Measurements from ENCODE around the gene MMAB. TPM values are rescaled to one million over a fixed set of nuclear protein-coding genes. Genes with fewer than 3 reads are reported as not detected.

MMAB gene
- total and polyA plus RNA-seq, 2 of the 13 experiments (the other 11 are each of a cell fraction or from before 2014, with no cell fraction given), result 26.1 to 77.3 TPM

GRCh38 chr12:109573029-109573913, at the start of gene MMAB, which contains the start of gene MVK (continued):
- TF ChIP-seq MTF2 (CRISPR knock-in tag; IDR thresholded peaks at IDR 0.05; ENCODE audit: borderline replicate concordance) (no peak), ZNF878 (CRISPR knock-in tag; IDR thresholded peaks at IDR 0.05) (peak; percentile 13; the same call in 1 of the 2 replicates), NFKBIZ (CRISPR knock-in tag; IDR thresholded peaks at IDR 0.05) (no peak), ZNF564 (CRISPR knock-in tag; IDR thresholded peaks at IDR 0.05) (peak; percentile 89; the same call in 1 of the 2 replicates), POLR2AphosphoS5 (IDR thresholded peaks at IDR 0.05; ENCODE audit: low read depth, low read length) (peak; percentile 83), TEAD2 (CRISPR knock-in tag; IDR thresholded peaks at IDR 0.05) (no peak), ZNF569 (CRISPR knock-in tag; IDR thresholded peaks at IDR 0.05; ENCODE audit: borderline replicate concordance) (no peak), MIXL1 (CRISPR knock-in tag; IDR thresholded peaks at IDR 0.05) (peak; percentile 13), ZNF670 (CRISPR knock-in tag; IDR thresholded peaks at IDR 0.05; ENCODE audit: borderline replicate concordance) (0 out of 2 replicates have a peak, but pooled peaks have one; percentile 78), HOMEZ (CRISPR knock-in tag; IDR thresholded peaks at IDR 0.05; ENCODE audit: low read depth) (peak; percentile 37; the same call in 1 of the 2 replicates), SMYD3 (CRISPR knock-in tag; IDR thresholded peaks at IDR 0.05) (peak; percentile 76; the same call in 1 of the 2 replicates), NFIB (CRISPR knock-in tag; IDR thresholded peaks at IDR 0.05; ENCODE audit: borderline replicate concordance) (no peak), FOSL2 (CRISPR knock-in tag; IDR thresholded peaks at IDR 0.05) (peak; percentile 57), SMC3 (IDR thresholded peaks at IDR 0.05; ENCODE audit: low read length) (no peak), ZNF543 (CRISPR knock-in tag; IDR thresholded peaks at IDR 0.05) (peak; percentile 63; the same call in 1 of the 2 replicates), SMAD9 (CRISPR knock-in tag; IDR thresholded peaks at IDR 0.05) (0 out of 2 replicates have a peak, but pooled peaks have one; percentile 67), ZSCAN9 (CRISPR knock-in tag; IDR thresholded peaks at IDR 0.05; ENCODE audit: borderline replicate concordance) (peak; percentile 57; the same call in 1 of the 2 replicates)
- TF ChIP-seq, protein P1, sequence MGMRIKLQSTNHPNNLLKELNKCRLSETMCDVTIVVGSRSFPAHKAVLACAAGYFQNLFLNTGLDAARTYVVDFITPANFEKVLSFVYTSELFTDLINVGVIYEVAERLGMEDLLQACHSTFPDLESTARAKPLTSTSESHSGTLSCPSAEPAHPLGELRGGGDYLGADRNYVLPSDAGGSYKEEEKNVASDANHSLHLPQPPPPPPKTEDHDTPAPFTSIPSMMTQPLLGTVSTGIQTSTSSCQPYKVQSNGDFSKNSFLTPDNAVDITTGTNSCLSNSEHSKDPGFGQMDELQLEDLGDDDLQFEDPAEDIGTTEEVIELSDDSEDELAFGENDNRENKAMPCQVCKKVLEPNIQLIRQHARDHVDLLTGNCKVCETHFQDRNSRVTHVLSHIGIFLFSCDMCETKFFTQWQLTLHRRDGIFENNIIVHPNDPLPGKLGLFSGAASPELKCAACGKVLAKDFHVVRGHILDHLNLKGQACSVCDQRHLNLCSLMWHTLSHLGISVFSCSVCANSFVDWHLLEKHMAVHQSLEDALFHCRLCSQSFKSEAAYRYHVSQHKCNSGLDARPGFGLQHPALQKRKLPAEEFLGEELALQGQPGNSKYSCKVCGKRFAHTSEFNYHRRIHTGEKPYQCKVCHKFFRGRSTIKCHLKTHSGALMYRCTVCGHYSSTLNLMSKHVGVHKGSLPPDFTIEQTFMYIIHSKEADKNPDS (CRISPR knock-in tag; IDR thresholded peaks at IDR 0.05), result no peak
- TF ChIP-seq, protein P2, sequence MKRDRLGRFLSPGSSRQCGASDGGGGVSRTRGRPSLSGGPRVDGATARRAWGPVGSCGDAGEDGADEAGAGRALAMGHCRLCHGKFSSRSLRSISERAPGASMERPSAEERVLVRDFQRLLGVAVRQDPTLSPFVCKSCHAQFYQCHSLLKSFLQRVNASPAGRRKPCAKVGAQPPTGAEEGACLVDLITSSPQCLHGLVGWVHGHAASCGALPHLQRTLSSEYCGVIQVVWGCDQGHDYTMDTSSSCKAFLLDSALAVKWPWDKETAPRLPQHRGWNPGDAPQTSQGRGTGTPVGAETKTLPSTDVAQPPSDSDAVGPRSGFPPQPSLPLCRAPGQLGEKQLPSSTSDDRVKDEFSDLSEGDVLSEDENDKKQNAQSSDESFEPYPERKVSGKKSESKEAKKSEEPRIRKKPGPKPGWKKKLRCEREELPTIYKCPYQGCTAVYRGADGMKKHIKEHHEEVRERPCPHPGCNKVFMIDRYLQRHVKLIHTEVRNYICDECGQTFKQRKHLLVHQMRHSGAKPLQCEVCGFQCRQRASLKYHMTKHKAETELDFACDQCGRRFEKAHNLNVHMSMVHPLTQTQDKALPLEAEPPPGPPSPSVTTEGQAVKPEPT (CRISPR knock-in tag; IDR thresholded peaks at IDR 0.05; ENCODE audit: low read depth), result no peak
- TF ChIP-seq, protein P3, sequence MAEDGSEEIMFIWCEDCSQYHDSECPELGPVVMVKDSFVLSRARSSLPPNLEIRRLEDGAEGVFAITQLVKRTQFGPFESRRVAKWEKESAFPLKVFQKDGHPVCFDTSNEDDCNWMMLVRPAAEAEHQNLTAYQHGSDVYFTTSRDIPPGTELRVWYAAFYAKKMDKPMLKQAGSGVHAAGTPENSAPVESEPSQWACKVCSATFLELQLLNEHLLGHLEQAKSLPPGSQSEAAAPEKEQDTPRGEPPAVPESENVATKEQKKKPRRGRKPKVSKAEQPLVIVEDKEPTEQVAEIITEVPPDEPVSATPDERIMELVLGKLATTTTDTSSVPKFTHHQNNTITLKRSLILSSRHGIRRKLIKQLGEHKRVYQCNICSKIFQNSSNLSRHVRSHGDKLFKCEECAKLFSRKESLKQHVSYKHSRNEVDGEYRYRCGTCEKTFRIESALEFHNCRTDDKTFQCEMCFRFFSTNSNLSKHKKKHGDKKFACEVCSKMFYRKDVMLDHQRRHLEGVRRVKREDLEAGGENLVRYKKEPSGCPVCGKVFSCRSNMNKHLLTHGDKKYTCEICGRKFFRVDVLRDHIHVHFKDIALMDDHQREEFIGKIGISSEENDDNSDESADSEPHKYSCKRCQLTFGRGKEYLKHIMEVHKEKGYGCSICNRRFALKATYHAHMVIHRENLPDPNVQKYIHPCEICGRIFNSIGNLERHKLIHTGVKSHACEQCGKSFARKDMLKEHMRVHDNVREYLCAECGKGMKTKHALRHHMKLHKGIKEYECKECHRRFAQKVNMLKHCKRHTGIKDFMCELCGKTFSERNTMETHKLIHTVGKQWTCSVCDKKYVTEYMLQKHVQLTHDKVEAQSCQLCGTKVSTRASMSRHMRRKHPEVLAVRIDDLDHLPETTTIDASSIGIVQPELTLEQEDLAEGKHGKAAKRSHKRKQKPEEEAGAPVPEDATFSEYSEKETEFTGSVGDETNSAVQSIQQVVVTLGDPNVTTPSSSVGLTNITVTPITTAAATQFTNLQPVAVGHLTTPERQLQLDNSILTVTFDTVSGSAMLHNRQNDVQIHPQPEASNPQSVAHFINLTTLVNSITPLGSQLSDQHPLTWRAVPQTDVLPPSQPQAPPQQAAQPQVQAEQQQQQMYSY (CRISPR knock-in tag; IDR thresholded peaks at IDR 0.05), result no peak

Measured in HepG2 (cell line).